ENCODE data around the gene MRPL24.
A peak's percentile ranks its signal among the peaks of the same experiment; 100 is the strongest.
"Not testable (repeated sequence)": the region's sequence is repeated elsewhere in the genome, so short reads cannot be mapped to it uniquely, and the experiment has no call there.

Gene MRPL24

GRCh38 chr1:156757572-156758253, 16.8 kb upstream of the MRPL24 start:
- DNase-seq = not testable (repeated sequence)

GRCh38 chr1:156756355-156756754, 15.5 kb upstream of the MRPL24 start:
- no peak for DNase-seq

- DNase-seq = no peak
Observed at GRCh38 chr1:156755527-156755950, 14.7 kb upstream of the MRPL24 start.

GRCh38 chr1:156754219-156754618, 13.3 kb upstream of the MRPL24 start:
- DNase-seq = no peak

GRCh38 chr1:156752843-156753482, 12.1 kb upstream of the MRPL24 start:
- no peak for DNase-seq

- peak; percentile 85 for DNase-seq
Observed at GRCh38 chr1:156751757-156752481, 11.0 kb upstream of the MRPL24 start.

GRCh38 chr1:156751451-156751756, 10.5 kb upstream of the MRPL24 start, which contains the start of gene HDGF:
Gene HDGF, minus strand, starts transcription at chr1:156751675. Its CDS starts 246 bp downstream, at chr1:156751429.
- no peak for DNase-seq

GRCh38 chr1:156750711-156751450, 10.0 kb upstream of the MRPL24 start:
- DNase-seq = no peak

GRCh38 chr1:156750191-156750672, 9.3 kb upstream of the MRPL24 start:
- no peak for DNase-seq

- no peak for DNase-seq
Observed at GRCh38 chr1:156749419-156750118, 8.7 kb upstream of the MRPL24 start.

- peak; percentile 32 for DNase-seq
Observed at GRCh38 chr1:156748670-156749418, 8.0 kb upstream of the MRPL24 start.

- DNase-seq = no peak
Observed at GRCh38 chr1:156747742-156748669, 7.1 kb upstream of the MRPL24 start.

GRCh38 chr1:156746728-156747631, 6.1 kb upstream of the MRPL24 start:
- DNase-seq = no peak

- DNase-seq = no peak
Observed at GRCh38 chr1:156746406-156746727, 5.5 kb upstream of the MRPL24 start.

- DNase-seq = no peak
Observed at GRCh38 chr1:156745881-156746280, 5.0 kb upstream of the MRPL24 start.

GRCh38 chr1:156744786-156745419, 4.0 kb upstream of the MRPL24 start:
- DNase-seq = no peak

- no peak for DNase-seq
Observed at GRCh38 chr1:156744344-156744743, 3.5 kb upstream of the MRPL24 start.

- DNase-seq = no peak
Observed at GRCh38 chr1:156743367-156744302, 2.7 kb upstream of the MRPL24 start.
